Neural cell (in vitro differentiated cells): ENCODE data around the gene PPCDC. TPM values are rescaled to one million over a fixed set of nuclear protein-coding genes. Genes with fewer than 3 reads are reported as not detected.

Experiments used
- H2AFZ ChIP-seq: fragments of 200-600, 300-800 bp; sonication (generic), shearing (Covaris generic); 2 replicates; pipeline ENCODE4 v1.6.0; 2014; ENCODE audit warnings: low read depth, mild to moderate bottlenecking, antibody characterized with exemption, low read length, moderate library complexity
- H3F3A ChIP-seq: fragments of 200-600 bp; shearing (Covaris generic); 2 replicates; pipeline ENCODE4 v1.6.1; 2016; ENCODE audit warnings: mild to moderate bottlenecking, moderate library complexity, mixed read lengths, antibody characterized with exemption, low read length; ENCODE audit not compliant: insufficient read depth, poor library complexity, severe bottlenecking
- H3K27ac ChIP-seq: fragments of 200-600, 300-800 bp; sonication (generic), shearing (Covaris generic); 2 replicates; pipeline ENCODE4 v1.5.1; 2014; ENCODE audit warnings: mild to moderate bottlenecking, low read length, moderate library complexity
- H3K27me3 ChIP-seq: fragments of 300-800, 200-600 bp; sonication (generic), shearing (Covaris generic); 2 replicates; pipeline ENCODE4 v1.6.0; 2014; ENCODE audit warnings: mild to moderate bottlenecking, low read depth, low read length, moderate library complexity; ENCODE audit not compliant: insufficient read depth
- H3K36me3 ChIP-seq: fragments of 300-800, 200-600 bp; sonication (generic), shearing (Covaris generic); 2 replicates; pipeline ENCODE4 v1.5.1; 2014; ENCODE audit warnings: mild to moderate bottlenecking, antibody characterized with exemption, low read length, moderate library complexity; ENCODE audit not compliant: insufficient read depth
- H3K4me2 ChIP-seq: fragments of 300-800, 200-600 bp; sonication (generic), shearing (Covaris generic); 2 replicates; pipeline ENCODE4 v1.6.0; 2014; ENCODE audit warnings: mild to moderate bottlenecking, low read length
- H3K4me3 ChIP-seq: fragments of 300-800, 200-600 bp; sonication (generic), shearing (Covaris generic); 2 replicates; pipeline ENCODE4 v1.5.1; 2014; ENCODE audit warnings: mild to moderate bottlenecking, low read length, moderate library complexity
- H3K79me2 ChIP-seq: fragments of 200-600 bp; shearing (Covaris generic); replicated peaks from 2 replicates; pipeline ENCODE4 v1.6.0; 2014; ENCODE audit warnings: mild to moderate bottlenecking, low read length, moderate library complexity; ENCODE audit not compliant: insufficient read depth
- H3K9ac ChIP-seq: fragments of 300-800, 200-600 bp; sonication (generic), shearing (Covaris generic); 2 replicates; pipeline ENCODE4 v1.6.1; 2016; ENCODE audit warnings: mild to moderate bottlenecking, low read length, mixed read lengths
- H3K9me2 ChIP-seq: fragments of 200-600 bp; shearing (Covaris generic); 2 replicates; pipeline ENCODE4 v1.6.1; 2016; ENCODE audit warnings: mild to moderate bottlenecking, low read length, mixed read lengths; ENCODE audit not compliant: insufficient read depth
- H3K9me3 ChIP-seq: fragments of 200-600, 300-800 bp; sonication (generic), shearing (Covaris generic); 2 replicates; pipeline ENCODE4 v1.6.1; 2016; ENCODE audit warnings: mild to moderate bottlenecking, mixed run types, low read length, moderate library complexity, mixed read lengths
- H4K20me1 ChIP-seq: fragments of 200-600 bp; shearing (Covaris generic); 2 replicates; pipeline ENCODE4 v1.6.1; 2016; ENCODE audit warnings: mild to moderate bottlenecking, mixed run types; ENCODE audit not compliant: insufficient read depth
- EP300 ChIP-seq: fragments of 450-650 bp; conservative IDR thresholded peaks from 2 replicates; pipeline ENCODE4 v1.6.1; 2014; ENCODE audit warnings: antibody characterized with exemption, mild to moderate bottlenecking, moderate library complexity; ENCODE audit not compliant: poor library complexity, severe bottlenecking
- EZH2 ChIP-seq: fragments of 200-600, 300-800 bp; shearing (Covaris generic), sonication (generic); IDR thresholded peaks from 2 replicates; pipeline ENCODE4 v1.6.1; 2014; ENCODE audit warnings: antibody characterized with exemption, low read length, borderline replicate concordance, mild to moderate bottlenecking; ENCODE audit not compliant: insufficient read depth, poor library complexity, severe bottlenecking
- MXI1 ChIP-seq: fragments of 450-650 bp; conservative IDR thresholded peaks from 2 replicates; pipeline ENCODE4 v1.6.1; 2014; ENCODE audit warnings: antibody characterized with exemption, mild to moderate bottlenecking; ENCODE audit not compliant: poor library complexity, severe bottlenecking
- POLR2AphosphoS5 ChIP-seq: IDR thresholded peaks from 2 replicates; pipeline ENCODE4 v1.6.1; 2012
- RAD21 ChIP-seq: fragments of 450-650 bp; conservative IDR thresholded peaks from 2 replicates; pipeline ENCODE4 v1.6.1; 2014; ENCODE audit warnings: antibody characterized with exemption, mild to moderate bottlenecking, moderate library complexity
- REST ChIP-seq: IDR thresholded peaks from 2 replicates; pipeline ENCODE4 v1.6.1; 2012; ENCODE audit warnings: borderline replicate concordance
- SMC3 ChIP-seq: fragments of 450-650 bp; conservative IDR thresholded peaks from 2 replicates; pipeline ENCODE4 v1.6.1; 2014; ENCODE audit warnings: antibody characterized with exemption, mild to moderate bottlenecking, moderate library complexity; ENCODE audit not compliant: poor library complexity
- TAF1 ChIP-seq: IDR thresholded peaks from 2 replicates; pipeline ENCODE4 v1.6.1; 2012; ENCODE audit warnings: low read depth
- polyA minus RNA-seq: library from RNA; depleted of rRNA, polyadenylated mRNA; stranded (reverse); fragments of >200 nt; gene quantifications from 2 replicates; pipeline ENCODE4 v1.2.3, GENCODE V29; 2014
- polyA plus RNA-seq: library from polyadenylated mRNA; depleted of rRNA; stranded (reverse); fragments of >200 nt; gene quantifications from 2 replicates; pipeline ENCODE4 v1.2.3, GENCODE V29; 2014
- TF ChIP-seq, protein P1 (sequence below): fragments of 450-650 bp; IDR thresholded peaks from 2 replicates; pipeline ENCODE4 v1.5.1; 2014; ENCODE audit warnings: antibody characterized with exemption, mild to moderate bottlenecking, moderate library complexity; ENCODE audit not compliant: poor library complexity, severe bottlenecking

The PPCDC gene
- polyA plus RNA-seq, result 9.0 and 13.6 TPM in 2 replicates
- polyA minus RNA-seq, result 7.1 and 8.2 TPM in 2 replicates

GRCh38 chr15:75023181-75023871 is at the start of gene PPCDC:
TSS of gene PPCDC (plus strand) at chr15:75023590. CDS start at chr15:75028319, 4,729 bp downstream.
- Histone ChIP-seq H3K9ac (peak within 1 kb of the TSS; percentile 74), H3K4me3 (peak within 1 kb of the TSS; percentile 71), H3K79me2 (peaks cover 4% of the 10 kb centered on the region), H3K9me3 (no peaks in the 10 kb centered on the region), H2AFZ (peak within 1 kb of the TSS; percentile 58), H3K4me2 (peak within 1 kb of the TSS; percentile 86), H4K20me1 (no peaks in the 10 kb centered on the region), H3K9me2 (no peaks in the 10 kb centered on the region), H3K27ac (peak within 1 kb of the TSS; percentile 26), H3K27me3 (no peaks in the 10 kb centered on the region), H3K36me3 (no peaks in the 10 kb centered on the region), H3F3A (no peaks in the 10 kb centered on the region)
- TF ChIP-seq MXI1, result peak; percentile 79
- TF ChIP-seq SMC3, result peak; percentile 51
- peak; percentile 42 for TF ChIP-seq RAD21
- peak; percentile 43 for TF ChIP-seq EP300
- TF ChIP-seq EZH2, result no peak
- TF ChIP-seq TAF1, result peak; percentile 59
- TF ChIP-seq REST, result no peak
- TF ChIP-seq, protein P1, sequence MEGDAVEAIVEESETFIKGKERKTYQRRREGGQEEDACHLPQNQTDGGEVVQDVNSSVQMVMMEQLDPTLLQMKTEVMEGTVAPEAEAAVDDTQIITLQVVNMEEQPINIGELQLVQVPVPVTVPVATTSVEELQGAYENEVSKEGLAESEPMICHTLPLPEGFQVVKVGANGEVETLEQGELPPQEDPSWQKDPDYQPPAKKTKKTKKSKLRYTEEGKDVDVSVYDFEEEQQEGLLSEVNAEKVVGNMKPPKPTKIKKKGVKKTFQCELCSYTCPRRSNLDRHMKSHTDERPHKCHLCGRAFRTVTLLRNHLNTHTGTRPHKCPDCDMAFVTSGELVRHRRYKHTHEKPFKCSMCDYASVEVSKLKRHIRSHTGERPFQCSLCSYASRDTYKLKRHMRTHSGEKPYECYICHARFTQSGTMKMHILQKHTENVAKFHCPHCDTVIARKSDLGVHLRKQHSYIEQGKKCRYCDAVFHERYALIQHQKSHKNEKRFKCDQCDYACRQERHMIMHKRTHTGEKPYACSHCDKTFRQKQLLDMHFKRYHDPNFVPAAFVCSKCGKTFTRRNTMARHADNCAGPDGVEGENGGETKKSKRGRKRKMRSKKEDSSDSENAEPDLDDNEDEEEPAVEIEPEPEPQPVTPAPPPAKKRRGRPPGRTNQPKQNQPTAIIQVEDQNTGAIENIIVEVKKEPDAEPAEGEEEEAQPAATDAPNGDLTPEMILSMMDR, result no peak
- TF ChIP-seq POLR2AphosphoS5, result peak; percentile 94

- no peak overlapping the region for H3K27ac ChIP-seq
- no peaks in the 10 kb centered on the region for H3F3A ChIP-seq
- H2AFZ ChIP-seq, result no peak overlapping the region
- no peaks in the 10 kb centered on the region for H3K79me2 ChIP-seq
- H3K4me2 ChIP-seq, result no peak overlapping the region
- no peaks in the 10 kb centered on the region for H3K36me3 ChIP-seq
- no peaks in the 10 kb centered on the region for H3K27me3 ChIP-seq
- H3K9ac ChIP-seq, result no peak overlapping the region
- H3K9me2 ChIP-seq, result no peaks in the 10 kb centered on the region
- no peaks in the 10 kb centered on the region for H3K9me3 ChIP-seq
- TF ChIP-seq EZH2 (no peak), MXI1 (no peak), TAF1 (no peak), RAD21 (no peak), EP300 (no peak), SMC3 (no peak), REST (no peak), POLR2AphosphoS5 (no peak)
- TF ChIP-seq, protein P1, result no peak
- no peak overlapping the region for H3K4me3 ChIP-seq
- H4K20me1 ChIP-seq, result no peaks in the 10 kb centered on the region
Observed at GRCh38 chr15:74976159-74976558, 47.2 kb upstream of the PPCDC start.
